Ovary (tissue), 3 donors: ENCODE measurements around the gene NRXN3.

Experiments used
- CTCF ChIP-seq, 3 donors: fragments of 450-650 bp in 2 of 3; fragments of 200-600 bp in 1 of 3; IDR thresholded peaks; one replicate each; pipeline versions ENCODE4 v1.5.1 to v1.8.0; 2016 to 2022; ENCODE audit warnings: antibody characterized with exemption in 3 of 3, mild to moderate bottlenecking in 1 of 3
- EP300 ChIP-seq: sonication (generic); formaldehyde crosslinking; IDR thresholded peaks from one replicate; pipeline ENCODE4 v1.6.1; 2017; ENCODE audit warnings: antibody characterized with exemption
- POLR2A ChIP-seq: fragments of 450-650 bp; IDR thresholded peaks from one replicate; pipeline ENCODE4 v1.6.1; 2017; ENCODE audit warnings: antibody characterized with exemption, mild to moderate bottlenecking, moderate library complexity
- donor health status: DM: no; HTN: no; CAD: no.

- TF ChIP-seq CTCF (IDR thresholded peaks at IDR 0.05), result no peak
- no peak for TF ChIP-seq POLR2A
- TF ChIP-seq EP300, result no peak
These were observed 1326.5 kb downstream of the NRXN3 start for GRCh38 chr14:79496701-79497100.
